A549 (cell line): Measurements from ENCODE around the gene TMEM138. TPM values are rescaled to one million over a fixed set of nuclear protein-coding genes. Genes with fewer than 3 reads are reported as not detected.

Experiments
- ATAC-seq, 2 experiments: fragments of 200-7000 bp in 1 of 2; fragments of >200 bp in 1 of 2; cut with Nextera tagmentation in 1 of 2; cut with Tn5 transposase in 1 of 2; 3 replicates each; pipeline versions ENCODE4 v1.8.0 to v1.9.1; 2018 to 2020; ENCODE audit warnings: mild to moderate bottlenecking in 1 of 2, moderate library complexity in 1 of 2
- CTCF ChIA-PET: fragments of 300-600 bp; sonication (Branson Sonifier 250); formaldehyde crosslinking; extraction: SDS; loops from one replicate; lab custom pipeline; 2021; ENCODE audit warnings: antibody characterized with exemption, inconsistent platforms; lab: Yijun Ruan, JAX
- POLR2A ChIA-PET: fragments of 350-600 bp; formaldehyde crosslinking; extraction: SDS; loops from one replicate; lab custom pipeline; 2021; ENCODE audit warnings: antibody characterized with exemption, inconsistent platforms; lab: Yijun Ruan, JAX
- DNase-seq, 2 experiments: peaks; one replicate each; pipeline versions ENCODE4 v3.0.0 to v3.0.0-alpha.2; 2011 to 2016; ENCODE audit warnings: low read depth in 1 of 2, low spot score in 1 of 2
- FAIRE-seq: peaks from 2 replicates; lab custom pipeline; 2011; peaks lifted over from hg19 to GRCh38; lab: Jason Lieb, UNC
- H3K27ac ChIP-seq, 2 experiments: fragments of >200 bp; sonication (Bioruptor Twin); formaldehyde crosslinking; 3 replicates each; pipeline ENCODE4 v1.5.1; 2016 to 2017
- H3K4me1 ChIP-seq: fragments of >200 bp; sonication (Bioruptor Twin); formaldehyde crosslinking; 3 replicates; pipeline ENCODE4 v1.6.1; 2016
- H3K4me2 ChIP-seq: fragments of >200 bp; sonication (Bioruptor Twin); formaldehyde crosslinking; 3 replicates; pipeline ENCODE4 v1.6.1; 2016
- H3K4me3 ChIP-seq: fragments of >200 bp; sonication (Bioruptor Twin); formaldehyde crosslinking; 3 replicates; pipeline ENCODE4 v1.5.1; 2016
- H3K9me3 ChIP-seq: fragments of >200 bp; sonication (Bioruptor Twin); formaldehyde crosslinking; 3 replicates; pipeline ENCODE4 v1.6.1; 2016
- ATOH8 ChIP-seq: fragments of 250-450 bp; sonication (Bioruptor Pico); IDR thresholded peaks from 2 replicates; pipeline ENCODE4 v1.5.0; 2020; ENCODE audit warnings: low read depth, mild to moderate bottlenecking, moderate library complexity
- BCL3 ChIP-seq: fragments of >200 bp; sonication (Bioruptor Twin); formaldehyde crosslinking; IDR thresholded peaks from 3 replicates; pipeline ENCODE4 v1.6.1; 2016
- CHD4 ChIP-seq: fragments of 200-600 bp; sonication (generic); IDR thresholded peaks from 2 replicates; pipeline ENCODE4 v1.6.1; 2016; ENCODE audit warnings: antibody characterized with exemption, mild to moderate bottlenecking, borderline replicate concordance
- EHF ChIP-seq: fragments of 250-450 bp; sonication (Bioruptor Pico); IDR thresholded peaks from 2 replicates; pipeline ENCODE4 v1.5.0; 2020; ENCODE audit warnings: mild to moderate bottlenecking
- EHMT2 ChIP-seq: fragments of 200-600 bp; sonication (generic); IDR thresholded peaks from 2 replicates; pipeline ENCODE4 v1.6.1; 2016; ENCODE audit warnings: antibody characterized with exemption, low read depth, mild to moderate bottlenecking, moderate library complexity
- ELK1 ChIP-seq: fragments of 150-350 bp; IDR thresholded peaks from 2 replicates; pipeline ENCODE4 v1.6.1; 2014; ENCODE audit warnings: low read depth, mild to moderate bottlenecking, low read length
- HDAC2 ChIP-seq: fragments of 200-600 bp; sonication (generic); IDR thresholded peaks from 2 replicates; pipeline ENCODE4 v1.6.1; 2016
- HES2 ChIP-seq: fragments of >200 bp; sonication (Bioruptor Twin); formaldehyde crosslinking; IDR thresholded peaks from 2 replicates; pipeline ENCODE4 v1.6.1; 2016
- HMGXB4 ChIP-seq: fragments of 250-450 bp; sonication (Bioruptor Pico); IDR thresholded peaks from 2 replicates; pipeline ENCODE4 v1.5.0; 2021; ENCODE audit warnings: mild to moderate bottlenecking, moderate library complexity, borderline replicate concordance
- JUN ChIP-seq, 2 experiments: fragments of >200 bp; sonication (Bioruptor Twin); formaldehyde crosslinking; IDR thresholded peaks; 2 replicates in 1 of 2; 3 replicates in 1 of 2; pipeline ENCODE4 v1.6.1; 2016 to 2017
- MAX ChIP-seq: IDR thresholded peaks from 2 replicates; pipeline ENCODE4 v1.6.1; 2012
- RAD21 ChIP-seq, 2 experiments: fragments of >200 bp in 1 of 2; sonication (Bioruptor Twin) in 1 of 2; formaldehyde crosslinking in 1 of 2; IDR thresholded peaks in 1 of 2; conservative IDR thresholded peaks in 1 of 2; 2 replicates in 1 of 2; 3 replicates in 1 of 2; pipeline ENCODE4 v1.6.1; 2012 to 2018; ENCODE audit warnings: inconsistent platforms in 1 of 2
- RARB ChIP-seq: fragments of 250-450 bp; sonication (Bioruptor Pico); IDR thresholded peaks from 2 replicates; pipeline ENCODE4 v1.8.0; 2021; ENCODE audit warnings: mild to moderate bottlenecking, moderate library complexity
- RCOR1 ChIP-seq: fragments of 150-350 bp; IDR thresholded peaks from 2 replicates; pipeline ENCODE4 v1.6.1; 2014; ENCODE audit warnings: antibody characterized with exemption, low read length, low read depth
- TP53 ChIP-seq: fragments of 250-450 bp; sonication (Bioruptor Pico); IDR thresholded peaks from 2 replicates; pipeline ENCODE4 v1.5.0; 2021; ENCODE audit warnings: mild to moderate bottlenecking, moderate library complexity
- USF2 ChIP-seq: fragments of 450-650 bp; IDR thresholded peaks from 2 replicates; pipeline ENCODE4 v1.6.1; 2014; ENCODE audit warnings: antibody characterized with exemption
- WGBS: methylation state at CpG from one replicate; pipeline ENCODE4 v1.1.6; 2017; ENCODE audit errors: missing lambda C conversion rate; 5-methylcytosine and 5-hydroxymethylcytosine counted together
- polyA plus RNA-seq, 4 experiments: library from polyadenylated mRNA; depleted of rRNA in 3 of 4; stranded (reverse); fragments of >200 nt; fragmentation: RNase III in 1 of 4; extraction: RNeasy Plus Mini Kit Qiagen cat#74134 plus additional on column Dnase treatment in 1 of 4; gene quantifications; 2 replicates in 3 of 4; 3 replicates in 1 of 4; pipeline ENCODE4 v1.2.3, GENCODE V29; 2011 to 2017

TMEM138 gene
- polyA plus RNA-seq, 2 of the 4 experiments (the other 2 are of a cell fraction), result 80.3 to 143 TPM

GRCh38 chr11:61347916-61348461 lies 14.2 kb upstream of the TMEM138 start (continued):
- no peak for TF ChIP-seq RARB (CRISPR knock-in tag)

- CTCF ChIA-PET, result interaction anchor here (0.6 to 33.1 kb wide), 5 partner anchors 9 to 511 kb away, joined by 3 to 521 read pairs (median 16); partner anchors contain the start of genes CYB561A3, DDB1, TKFC and TMEM138
- H3K4me1 ChIP-seq, result no peaks in the 10 kb centered on the region
- H3K9me3 ChIP-seq, result no peaks in the 10 kb centered on the region
- TF ChIP-seq CHD4 (no peak), JUN (IDR thresholded peaks at IDR 0.05) (no peak), BCL3 (no peak), HDAC2 (no peak)
- ATAC-seq (no peak), DNase-seq (no peak), FAIRE-seq (no peak)
- H3K4me3 ChIP-seq, result no peak overlapping the region
- H3K4me2 ChIP-seq, result no peak overlapping the region
- WGBS, result 92% methylated on average over 12 of the region's 12 CpGs
- POLR2A ChIA-PET, result interaction anchor here (1.4 kb wide), 1 partner anchor 13 kb away, joined by 6 read pairs; the partner anchor contains the start of genes CYB561A3 and TMEM138
- H3K27ac ChIP-seq, result no peak overlapping the region
Measured at GRCh38 chr11:61349189-61349751, 12.9 kb upstream of the TMEM138 start.

GRCh38 chr11:61349916-61350315 lies 12.3 kb upstream of the TMEM138 start:
- ChIA-PET POLR2A (interaction anchor here (1.4 kb wide), 1 partner anchor 12 kb away, joined by 6 read pairs; the partner anchor contains the start of genes CYB561A3 and TMEM138), CTCF (interaction anchor here (0.9 to 33.1 kb wide), 5 partner anchors 8 to 96 kb away, joined by 4 to 521 read pairs (median 16); partner anchors contain the start of genes CYB561A3, DDB1, TKFC and TMEM138)
- no peak for DNase-seq
- no peak overlapping the region for H3K4me3 ChIP-seq
- H3K9me3 ChIP-seq, result no peaks in the 10 kb centered on the region
- no peak overlapping the region for H3K27ac ChIP-seq
- no peak overlapping the region for H3K4me2 ChIP-seq
- WGBS, result 88% methylated on average over 8 of the region's 10 CpGs
- no peak for FAIRE-seq
- no peak for ATAC-seq
- no peak for TF ChIP-seq RARB (CRISPR knock-in tag)
- TF ChIP-seq EHF (CRISPR knock-in tag), result no peak
- TF ChIP-seq HMGXB4, result no peak
- no peak for TF ChIP-seq ATOH8 (CRISPR knock-in tag)
- TF ChIP-seq ELK1, result no peak
- TF ChIP-seq RCOR1, result no peak
- no peak for TF ChIP-seq TP53 (CRISPR knock-in tag)
- TF ChIP-seq MAX, result no peak
- TF ChIP-seq RAD21 (conservative IDR thresholded peaks at IDR 0.05 in 1 of 2, IDR thresholded peaks at IDR 0.05 in 1 of 2), result no peak
- TF ChIP-seq EHMT2, result no peak
- no peak for TF ChIP-seq USF2
- TF ChIP-seq HES2, result no peak
- H3K4me1 ChIP-seq, result no peaks in the 10 kb centered on the region
